Skeletal muscle satellite cell (primary cell): ENCODE measurements around the gene RENBP.
A peak's percentile ranks its signal among the peaks of the same experiment; 100 is the strongest.

Source experiments
- H3K27me3 ChIP-seq: 2 replicates; pipeline ENCODE4 v1.7.0; 2013; ENCODE audit warnings: low read length; ENCODE audit not compliant: control insufficient read depth, insufficient read depth
- H3K36me3 ChIP-seq: 2 replicates; pipeline ENCODE4 v1.7.0; 2013; ENCODE audit warnings: mild to moderate bottlenecking, control low read depth, low read length; ENCODE audit not compliant: insufficient read depth
- H3K4me1 ChIP-seq: 2 replicates; pipeline ENCODE4 v1.7.0; 2013; ENCODE audit warnings: low read length; ENCODE audit not compliant: control insufficient read depth, insufficient read depth
- H3K4me2 ChIP-seq: 2 replicates; pipeline ENCODE4 v1.7.0; 2013; ENCODE audit warnings: mild to moderate bottlenecking, low read length
- H3K4me3 ChIP-seq: 2 replicates; pipeline ENCODE4 v1.7.0; 2013; ENCODE audit warnings: low read length
- H3K9ac ChIP-seq: 2 replicates; pipeline ENCODE4 v1.7.0; 2013; ENCODE audit warnings: mild to moderate bottlenecking, low read depth, low read length, moderate library complexity
- H3K9me3 ChIP-seq: replicated peaks from 2 replicates; pipeline ENCODE4 v1.7.0; 2013; ENCODE audit warnings: mild to moderate bottlenecking, control low read depth, low read length

RENBP gene

DNA sequence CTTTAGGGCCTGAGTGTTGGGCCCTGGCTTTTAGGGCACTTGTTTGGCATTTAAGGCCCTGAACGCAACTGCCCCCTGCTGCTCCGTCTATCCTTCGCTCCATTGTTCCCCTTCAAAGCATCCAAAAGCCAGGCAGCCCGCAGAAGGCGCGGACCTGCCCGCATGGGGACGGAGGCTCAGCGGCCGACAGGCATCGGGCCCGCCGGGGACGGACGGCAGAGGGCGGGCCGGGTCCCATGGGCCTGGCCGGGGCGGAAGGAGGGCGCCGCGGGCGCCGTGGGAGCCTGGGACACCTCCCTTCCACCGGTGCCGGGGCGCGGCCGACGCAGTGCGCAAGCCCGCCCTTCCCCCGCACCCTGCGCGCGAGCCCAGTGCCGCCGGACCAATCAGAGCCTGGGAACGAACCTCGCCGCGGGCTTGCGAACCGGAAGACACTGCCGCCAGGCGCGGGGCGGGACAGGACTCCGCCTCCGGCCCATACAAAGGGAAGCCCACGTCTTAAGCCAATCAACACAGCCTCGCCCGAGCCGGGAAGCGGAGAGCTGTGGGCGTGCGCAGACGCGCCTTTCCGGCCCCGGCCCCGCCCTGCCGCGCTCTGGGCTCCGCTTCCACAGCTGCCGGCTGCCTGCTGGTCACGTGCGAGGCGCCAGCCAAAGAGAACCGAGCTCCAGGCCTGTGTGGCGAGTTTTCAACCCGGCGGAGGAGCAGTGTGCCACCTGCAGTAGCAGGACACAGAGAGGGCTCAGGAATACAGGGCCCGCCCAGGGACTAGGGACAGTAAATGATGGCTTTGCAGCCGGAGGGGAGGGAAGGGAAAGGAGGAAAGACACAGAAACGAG, 16.3 kb downstream of the RENBP start:
- Histone ChIP-seq H3K9me3 (no peaks in the 10 kb centered on the region), H3K36me3 (peaks cover 34% of the 10 kb centered on the region), H3K4me3 (peak overlapping the region; percentile 74), H3K4me1 (peaks cover 33% of the 10 kb centered on the region), H3K9ac (peak overlapping the region; percentile 85), H3K4me2 (peak overlapping the region; percentile 83), H3K27me3 (no peaks in the 10 kb centered on the region)

DNA sequence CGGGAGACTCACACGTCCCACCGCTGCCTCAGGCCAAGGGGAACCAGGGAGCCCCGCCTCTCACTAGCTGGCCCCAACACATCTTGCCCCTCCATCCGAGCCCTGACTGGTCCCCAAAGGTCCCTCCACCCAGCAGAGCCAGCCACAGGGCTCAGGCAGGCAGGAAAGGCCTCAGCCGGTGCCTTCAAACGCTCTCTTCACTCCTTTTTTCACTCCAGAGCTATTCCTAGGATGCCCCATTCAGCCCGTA, 16.8 kb downstream of the RENBP start:
- H3K9ac ChIP-seq: peak overlapping the region; percentile 85
- H3K9me3 ChIP-seq: no peaks in the 10 kb centered on the region
- no peaks in the 10 kb centered on the region for H3K27me3 ChIP-seq
- peaks cover 34% of the 10 kb centered on the region for H3K36me3 ChIP-seq
- peaks cover 35% of the 10 kb centered on the region for H3K4me1 ChIP-seq
- peak overlapping the region; percentile 74 for H3K4me3 ChIP-seq
- peak overlapping the region; percentile 83 for H3K4me2 ChIP-seq

DNA sequence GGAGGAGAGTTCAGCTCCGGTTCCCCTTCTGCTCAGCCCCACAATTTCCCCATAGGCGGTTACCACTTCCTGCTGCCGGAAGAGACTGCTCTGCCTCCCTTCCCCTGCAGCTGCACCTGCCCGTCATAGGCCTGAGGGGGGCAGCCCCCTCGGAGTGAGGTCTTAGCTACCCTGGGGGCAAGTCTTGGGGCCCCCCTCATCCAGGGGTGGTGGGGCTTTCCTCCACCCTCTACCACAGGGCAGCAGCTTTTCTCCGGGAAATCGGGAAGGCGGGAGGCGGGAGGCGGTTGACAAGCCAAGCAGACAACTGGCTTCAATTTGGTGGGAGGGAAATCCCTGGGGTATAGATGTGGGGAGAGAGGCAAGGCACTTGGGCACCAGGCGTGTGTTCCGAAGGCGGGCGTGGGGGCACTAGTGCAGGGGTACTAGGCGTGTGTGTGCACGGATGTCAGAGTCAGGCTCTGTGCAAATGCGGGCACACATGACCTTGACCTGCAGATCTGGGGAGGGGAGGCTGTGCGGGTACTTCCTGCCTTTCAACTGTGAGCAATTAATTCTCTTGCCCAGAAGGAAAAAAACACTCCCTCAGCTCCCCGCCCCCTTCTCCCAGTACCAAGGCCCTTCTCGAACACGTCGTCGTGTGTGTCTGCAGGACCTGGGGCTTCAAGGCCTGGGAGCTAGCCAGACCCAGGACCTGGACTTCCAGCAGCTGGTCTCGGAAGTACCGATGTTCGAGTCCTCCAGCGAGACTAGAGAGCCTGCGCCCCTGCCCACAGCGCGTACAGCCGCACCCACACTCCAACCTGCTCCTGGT, 17.4 kb downstream of the RENBP start:
- H3K4me1 ChIP-seq: peaks cover 37% of the 10 kb centered on the region
- peak overlapping the region; percentile 85 for H3K9ac ChIP-seq

DNA sequence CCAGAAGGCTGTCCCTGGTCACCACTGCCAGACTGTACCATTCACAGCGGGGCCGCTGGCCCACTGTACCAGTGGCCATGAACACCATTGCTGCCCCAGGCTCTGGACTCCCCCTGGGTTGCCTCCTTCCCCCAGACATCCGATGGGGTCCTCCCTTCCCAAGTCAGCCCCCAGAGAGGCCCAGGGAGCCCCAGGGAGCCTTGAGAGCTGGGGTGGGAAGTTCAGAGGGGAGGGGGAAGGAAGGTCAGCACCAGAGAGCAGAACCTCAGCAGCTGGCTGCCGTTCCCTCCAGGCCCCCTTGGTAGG, 17.9 kb downstream of the RENBP start:
- Histone ChIP-seq H3K4me3 (peak overlapping the region; percentile 74), H3K9me3 (no peaks in the 10 kb centered on the region), H3K36me3 (peaks cover 24% of the 10 kb centered on the region), H3K4me2 (peak overlapping the region; percentile 83), H3K4me1 (peaks cover 43% of the 10 kb centered on the region), H3K27me3 (no peaks in the 10 kb centered on the region), H3K9ac (peak overlapping the region; percentile 85)

More for the DNA sequence above, 17.4 kb downstream of the RENBP start:
- Histone ChIP-seq H3K9me3 (no peaks in the 10 kb centered on the region), H3K4me3 (peak overlapping the region; percentile 74), H3K4me2 (peak overlapping the region; percentile 83), H3K27me3 (no peaks in the 10 kb centered on the region), H3K36me3 (peaks cover 29% of the 10 kb centered on the region)

GRCh38 chrX:153925739-153926551, 18.5 kb downstream of the RENBP start, which contains the start of gene ARHGAP4:
Gene ARHGAP4, minus strand, starts transcription at chrX:153926264. Its CDS starts 62 bp downstream, at chrX:153926202.
- H3K4me3 ChIP-seq: peak within 1 kb of the TSS; percentile 74
- peak within 1 kb of the TSS; percentile 85 for H3K9ac ChIP-seq

DNA sequence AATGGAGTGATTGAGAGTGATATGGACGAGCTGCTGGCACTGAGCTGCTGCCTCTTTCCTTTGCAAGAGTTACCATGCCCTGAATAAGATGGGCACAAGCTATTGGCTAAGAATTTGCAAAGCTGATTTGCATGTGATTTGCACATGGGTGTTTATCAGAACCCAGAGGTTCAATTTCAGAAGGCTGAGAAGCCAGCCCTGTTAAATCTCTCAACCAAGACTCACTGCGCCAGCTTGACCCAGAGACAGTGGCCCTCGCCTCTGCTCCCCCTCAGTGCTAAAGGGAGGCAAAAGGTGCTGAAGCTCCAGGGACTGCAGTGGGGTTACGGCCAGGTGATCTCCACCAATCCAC, 19.1 kb downstream of the RENBP start:
- H3K4me2 ChIP-seq: no peak overlapping the region
- H3K4me1 ChIP-seq: peaks cover 49% of the 10 kb centered on the region
- no peaks in the 10 kb centered on the region for H3K27me3 ChIP-seq
- no peak overlapping the region for H3K4me3 ChIP-seq
- peaks cover 14% of the 10 kb centered on the region for H3K36me3 ChIP-seq
- H3K9ac ChIP-seq: no peak overlapping the region
- H3K9me3 ChIP-seq: no peaks in the 10 kb centered on the region

More at GRCh38 chrX:153925739-153926551, 18.5 kb downstream of the RENBP start, which contains the start of gene ARHGAP4:
- no peaks in the 10 kb centered on the region for H3K9me3 ChIP-seq
- peaks cover 18% of the 10 kb centered on the region for H3K36me3 ChIP-seq
- H3K4me2 ChIP-seq: peak within 1 kb of the TSS; percentile 83
- H3K27me3 ChIP-seq: no peaks in the 10 kb centered on the region
- H3K4me1 ChIP-seq: peaks cover 48% of the 10 kb centered on the region

GRCh38 chrX:153924149-153924861, 20.1 kb downstream of the RENBP start:
- Histone ChIP-seq H3K9ac (no peak overlapping the region), H3K4me1 (peaks cover 48% of the 10 kb centered on the region), H3K4me3 (no peak overlapping the region)

DNA sequence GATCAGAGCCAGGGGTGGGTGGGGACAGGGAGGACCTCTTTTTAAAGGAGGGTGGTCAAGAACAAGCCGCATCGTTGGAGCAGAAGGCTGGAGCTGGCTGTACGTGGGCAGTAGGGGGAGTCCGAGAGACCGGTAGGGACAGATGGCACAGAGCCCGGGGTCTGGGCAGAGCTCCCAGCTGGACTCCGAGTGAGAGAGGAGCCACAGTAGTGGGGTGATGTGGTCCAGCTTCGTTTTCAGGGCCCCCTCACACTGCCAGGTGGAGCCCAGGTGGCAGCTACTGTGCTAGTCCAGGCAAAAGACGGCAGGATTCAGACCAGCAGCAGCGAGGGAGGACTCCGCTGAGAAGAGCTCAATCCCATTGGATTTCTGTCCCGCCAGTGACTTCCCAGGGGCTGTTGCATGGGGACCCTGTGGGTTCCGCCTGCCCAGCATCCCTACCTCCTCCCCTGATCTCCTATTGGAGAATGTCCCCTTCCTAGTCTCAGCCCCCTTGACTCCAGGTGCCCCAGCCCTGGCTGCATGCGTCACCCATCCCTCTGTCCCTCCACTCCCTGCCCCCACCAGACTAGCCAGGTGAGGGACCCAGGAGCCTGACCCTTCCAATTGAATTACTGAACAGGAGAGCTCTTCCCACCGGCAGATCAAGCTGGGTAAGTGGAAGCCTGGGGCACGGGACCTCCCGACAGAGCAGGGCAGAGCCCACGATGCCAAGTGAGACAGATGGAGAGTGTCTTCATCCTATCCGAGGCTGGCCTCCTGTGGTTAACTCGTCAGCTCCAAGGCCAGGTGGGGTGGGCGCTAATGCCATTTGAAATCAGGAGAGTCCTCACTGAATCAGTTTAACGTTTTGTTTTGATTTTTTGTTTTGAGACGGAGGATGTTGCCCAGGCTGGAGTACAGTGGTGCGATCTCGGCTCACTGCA, 21.2 kb downstream of the RENBP start:
- Histone ChIP-seq H3K4me1 (peaks cover 40% of the 10 kb centered on the region), H3K4me2 (peak overlapping the region; percentile 38), H3K36me3 (no peaks in the 10 kb centered on the region), H3K4me3 (no peak overlapping the region), H3K9me3 (no peaks in the 10 kb centered on the region), H3K9ac (no peak overlapping the region), H3K27me3 (peaks cover 3% of the 10 kb centered on the region)

More at GRCh38 chrX:153924149-153924861, 20.1 kb downstream of the RENBP start:
- Histone ChIP-seq H3K36me3 (peaks cover 3% of the 10 kb centered on the region), H3K4me2 (no peak overlapping the region), H3K9me3 (no peaks in the 10 kb centered on the region), H3K27me3 (peaks cover 1% of the 10 kb centered on the region)

- H3K9me3 ChIP-seq: no peaks in the 10 kb centered on the region
- no peaks in the 10 kb centered on the region for H3K36me3 ChIP-seq
- H3K4me2 ChIP-seq: peak overlapping the region; percentile 65
- H3K9ac ChIP-seq: peak overlapping the region; percentile 18
- H3K4me3 ChIP-seq: peak overlapping the region; percentile 39
- H3K27me3 ChIP-seq: peaks cover 7% of the 10 kb centered on the region
- H3K4me1 ChIP-seq: peaks cover 29% of the 10 kb centered on the region
Measured at GRCh38 chrX:153921511-153922446, 22.7 kb downstream of the RENBP start.
